Kidney epithelial cell (primary cell): Measurements from ENCODE around the gene MMP24. TPM values are rescaled to one million over a fixed set of nuclear protein-coding genes. Genes with fewer than 3 reads are reported as not detected.

ENCODE experiments used
- DNase-seq: peaks from one replicate; pipeline ENCODE4 v3.0.0-alpha.2; 2010; ENCODE audit warnings: low read depth
- H3K27me3 ChIP-seq: 2 replicates; pipeline ENCODE4 v1.6.0; 2011; ENCODE audit warnings: low read length; ENCODE audit not compliant: control insufficient read depth, insufficient read depth
- H3K36me3 ChIP-seq: 2 replicates; pipeline ENCODE4 v1.5.1; 2011; ENCODE audit warnings: low read length; ENCODE audit not compliant: control insufficient read depth, insufficient read depth
- H3K4me3 ChIP-seq: 2 replicates; pipeline ENCODE4 v1.5.1; 2011; ENCODE audit warnings: low read depth, mild to moderate bottlenecking, control low read depth, low read length
- total RNA-seq: library from RNA; depleted of rRNA; stranded (reverse); fragments of >200 nt; gene quantifications from 2 replicates; pipeline ENCODE4 v1.2.3, GENCODE V29; 2015
- TF ChIP-seq, protein P1 (sequence below): IDR thresholded peaks from 2 replicates; pipeline ENCODE4 v1.5.1; 2011; ENCODE audit warnings: mild to moderate bottlenecking, moderate library complexity, low read length, control low read depth, inconsistent platforms; ENCODE audit not compliant: insufficient read depth, poor library complexity, severe bottlenecking

Gene MMP24
- total RNA-seq, 1 donor from 2014 or later: 6.9 TPM

DNA sequence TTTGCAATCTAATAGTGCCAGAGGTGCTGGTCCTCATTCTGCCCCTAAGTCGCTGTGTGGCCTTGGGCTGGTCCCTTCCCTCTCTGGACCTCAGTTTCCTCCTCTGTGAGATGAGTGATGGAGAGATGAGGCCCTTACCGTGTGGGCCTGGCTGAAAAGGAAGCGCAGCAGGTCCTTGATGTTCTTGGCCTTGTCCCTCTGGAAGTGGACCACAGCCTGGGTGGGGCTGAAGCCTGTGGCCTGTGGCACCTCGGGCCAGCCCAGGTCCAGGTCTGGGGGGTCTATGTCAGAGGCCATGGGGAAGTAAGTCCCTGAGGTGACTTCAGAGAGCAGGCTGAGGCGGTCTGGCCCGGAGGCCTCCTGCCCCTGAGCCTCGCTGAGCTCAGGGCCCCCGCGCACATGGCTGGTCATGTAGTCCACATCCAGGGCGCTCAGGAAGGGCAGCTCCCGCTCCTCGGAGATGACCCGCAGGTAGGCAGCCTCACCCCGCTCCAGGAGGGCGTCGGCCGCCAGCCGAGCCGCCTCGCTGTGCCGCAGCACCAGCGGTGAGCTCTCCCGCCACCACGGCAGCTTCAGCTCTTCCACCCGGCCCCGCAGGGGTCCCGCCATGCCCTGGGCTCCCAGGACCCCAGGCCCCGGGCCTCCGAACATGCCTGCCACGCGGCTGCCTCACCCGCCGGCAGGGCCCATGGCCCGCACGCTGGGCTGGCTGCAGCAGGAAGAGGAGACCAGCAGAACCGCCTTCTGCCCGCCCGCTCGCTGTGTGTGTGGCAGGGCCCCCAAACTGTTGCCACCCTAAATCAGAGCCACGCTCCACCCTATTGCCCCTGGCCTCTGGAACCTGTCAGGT is 65.4 kb downstream of the MMP24 start, which contains the start of gene FAM83C:
Gene FAM83C, minus strand, starts transcription at position 772 of the 850 bp plus-strand sequence. Its CDS starts 121 bp downstream, at position 651.
- H3K4me3 ChIP-seq: no peak within 1 kb of the TSS

DNA sequence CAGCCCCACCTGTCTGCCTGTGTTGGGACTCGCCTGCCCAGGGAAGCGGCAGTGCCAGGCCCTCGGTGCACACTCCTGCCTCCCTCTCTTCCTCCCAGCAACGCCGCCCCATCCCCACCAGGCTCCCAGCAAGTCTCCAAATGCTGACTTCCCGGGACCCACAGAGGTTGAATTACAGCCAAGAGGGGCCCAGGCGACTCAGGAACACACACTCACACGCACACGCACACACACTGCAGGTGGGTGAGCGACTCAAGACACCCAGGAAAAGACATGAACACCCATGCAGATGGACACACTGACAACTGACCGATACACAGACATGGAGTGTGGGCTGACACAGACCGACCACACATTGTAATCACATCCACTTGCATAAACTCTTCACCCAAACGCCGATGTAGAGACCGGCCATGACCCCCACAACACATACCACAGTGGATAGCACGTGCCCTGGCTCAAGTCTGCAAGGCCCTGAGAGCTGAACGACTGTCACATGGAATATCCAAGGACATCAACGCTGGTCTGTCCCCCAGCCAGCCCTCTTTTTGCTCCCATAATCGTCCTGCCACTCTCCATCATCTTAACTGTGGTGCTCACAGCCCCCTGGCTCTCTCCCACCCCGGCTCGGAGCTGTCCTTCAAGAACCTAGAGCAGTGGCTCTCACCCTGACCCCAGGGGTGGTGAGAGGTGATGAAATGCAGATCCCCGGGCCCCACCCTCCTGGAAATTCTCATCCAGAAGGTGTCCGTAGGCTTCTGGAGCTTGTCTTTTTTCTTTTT is 66.2 kb downstream of the MMP24 start:
- no peaks in the 10 kb centered on the region for H3K36me3 ChIP-seq
- H3K4me3 ChIP-seq: no peak overlapping the region
- no peak for DNase-seq
- TF ChIP-seq, protein P1, sequence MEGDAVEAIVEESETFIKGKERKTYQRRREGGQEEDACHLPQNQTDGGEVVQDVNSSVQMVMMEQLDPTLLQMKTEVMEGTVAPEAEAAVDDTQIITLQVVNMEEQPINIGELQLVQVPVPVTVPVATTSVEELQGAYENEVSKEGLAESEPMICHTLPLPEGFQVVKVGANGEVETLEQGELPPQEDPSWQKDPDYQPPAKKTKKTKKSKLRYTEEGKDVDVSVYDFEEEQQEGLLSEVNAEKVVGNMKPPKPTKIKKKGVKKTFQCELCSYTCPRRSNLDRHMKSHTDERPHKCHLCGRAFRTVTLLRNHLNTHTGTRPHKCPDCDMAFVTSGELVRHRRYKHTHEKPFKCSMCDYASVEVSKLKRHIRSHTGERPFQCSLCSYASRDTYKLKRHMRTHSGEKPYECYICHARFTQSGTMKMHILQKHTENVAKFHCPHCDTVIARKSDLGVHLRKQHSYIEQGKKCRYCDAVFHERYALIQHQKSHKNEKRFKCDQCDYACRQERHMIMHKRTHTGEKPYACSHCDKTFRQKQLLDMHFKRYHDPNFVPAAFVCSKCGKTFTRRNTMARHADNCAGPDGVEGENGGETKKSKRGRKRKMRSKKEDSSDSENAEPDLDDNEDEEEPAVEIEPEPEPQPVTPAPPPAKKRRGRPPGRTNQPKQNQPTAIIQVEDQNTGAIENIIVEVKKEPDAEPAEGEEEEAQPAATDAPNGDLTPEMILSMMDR: no peak
- H3K27me3 ChIP-seq: no peaks in the 10 kb centered on the region

More for the DNA sequence above, 65.4 kb downstream of the MMP24 start, which contains the start of gene FAM83C:
- TF ChIP-seq, protein P1: no peak
- no peaks in the 10 kb centered on the region for H3K36me3 ChIP-seq
- DNase-seq: no peak
- no peaks in the 10 kb centered on the region for H3K27me3 ChIP-seq

DNA sequence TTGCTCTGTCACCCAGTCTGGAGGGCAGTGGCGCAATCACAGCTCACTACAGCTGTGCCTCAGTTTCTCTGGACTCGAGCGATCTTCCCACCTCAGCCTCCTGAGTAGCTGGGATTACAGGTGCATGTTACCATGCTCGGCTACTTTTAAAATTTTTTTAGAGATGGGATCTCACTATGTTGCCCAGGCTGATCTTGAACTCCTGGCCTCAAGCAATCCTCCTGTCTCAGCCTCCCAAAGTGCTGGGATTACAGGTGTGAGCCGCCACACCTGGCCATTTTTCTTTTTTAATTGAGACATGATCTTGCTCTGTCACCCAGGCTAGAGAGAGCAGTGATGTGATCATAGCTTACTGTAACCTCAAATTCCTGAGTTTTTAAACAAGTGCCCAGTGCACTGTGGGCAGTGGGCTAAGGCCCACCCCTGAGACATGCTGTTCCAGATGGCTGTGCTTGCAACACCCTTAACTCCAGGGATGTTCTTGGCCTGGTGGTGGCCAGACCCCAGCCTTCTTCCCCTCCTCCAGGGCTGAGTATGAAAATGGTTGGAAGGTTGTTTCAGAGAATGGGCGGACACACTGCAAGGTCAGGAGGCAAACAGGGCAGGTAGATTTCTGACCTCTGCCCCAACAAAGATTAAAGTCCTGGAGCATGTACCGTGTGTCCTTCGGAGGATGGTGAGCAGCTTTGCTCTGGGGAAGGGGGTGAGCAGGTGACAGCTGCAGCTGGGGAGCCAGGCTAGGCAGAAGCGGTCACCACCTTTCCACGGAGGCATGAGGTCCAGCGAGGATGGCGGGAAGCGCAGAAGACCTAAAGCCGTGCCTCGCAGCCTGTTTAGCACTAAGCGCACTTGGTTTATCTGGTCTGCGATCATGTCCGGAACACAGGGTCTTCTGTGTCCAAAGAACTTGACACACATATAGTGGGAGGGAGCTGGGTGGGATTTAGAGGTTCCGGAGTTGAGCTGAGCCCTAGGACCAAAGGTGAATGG is 67.1 kb downstream of the MMP24 start:
- Histone ChIP-seq H3K36me3 (no peaks in the 10 kb centered on the region), H3K4me3 (no peak overlapping the region), H3K27me3 (no peaks in the 10 kb centered on the region)
- TF ChIP-seq, protein P1: no peak
- no peak for DNase-seq

DNA sequence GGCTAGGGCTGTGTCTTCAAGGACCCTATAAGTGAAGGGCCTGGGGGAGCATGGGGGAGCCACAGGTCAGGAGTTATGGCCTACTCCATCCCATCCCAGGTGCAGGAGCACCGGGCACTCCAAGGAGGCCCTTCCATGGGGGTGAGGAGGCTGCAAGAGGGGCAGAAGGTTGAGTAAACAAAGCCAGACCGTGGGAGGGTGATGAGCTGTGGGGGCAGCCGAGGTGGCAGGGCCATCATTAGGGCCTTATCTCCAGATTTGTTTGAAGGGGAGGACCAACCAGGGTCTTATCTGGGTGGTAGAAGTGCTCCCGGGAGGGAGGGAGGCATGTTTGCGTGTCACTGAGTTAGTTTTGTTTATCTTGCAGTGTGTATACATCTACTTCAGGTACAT is 67.8 kb downstream of the MMP24 start:
- H3K4me3 ChIP-seq: no peak overlapping the region
- no peaks in the 10 kb centered on the region for H3K27me3 ChIP-seq
- no peak for DNase-seq
- TF ChIP-seq, protein P1: no peak
- no peaks in the 10 kb centered on the region for H3K36me3 ChIP-seq

DNA sequence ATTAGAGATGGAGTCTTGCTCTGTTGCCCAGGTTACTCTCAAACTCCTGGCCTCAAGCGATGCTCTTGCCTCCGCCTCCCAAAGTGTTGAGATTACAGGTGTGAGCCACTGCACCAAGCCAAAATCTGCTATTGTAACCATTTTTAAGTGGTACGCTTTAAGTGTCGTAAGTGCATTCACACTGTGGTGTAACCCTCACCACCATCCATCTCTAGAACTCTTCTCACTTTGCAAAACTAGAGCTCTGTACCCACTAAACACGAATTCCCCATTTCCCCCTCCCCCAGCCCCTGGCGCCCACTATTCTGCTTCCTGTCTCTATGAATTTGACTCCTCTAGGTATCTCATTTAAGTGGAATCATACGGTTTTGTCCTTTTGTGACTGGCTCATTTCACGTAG is 68.6 kb downstream of the MMP24 start:
- TF ChIP-seq, protein P1: no peak
- DNase-seq: no peak
- no peaks in the 10 kb centered on the region for H3K27me3 ChIP-seq
- H3K36me3 ChIP-seq: no peaks in the 10 kb centered on the region
- H3K4me3 ChIP-seq: no peak overlapping the region
